Activated T-cell treated with anti-CD3 and anti-CD28 coated beads for 48 hours (primary cell): ENCODE measurements around the gene ARHGAP15.

Experiments used
- DNase-seq: peaks from one replicate; pipeline ENCODE4 v3.0.0-alpha.2; 2020; ENCODE audit warnings: low read depth

ARHGAP15 gene

GRCh38 chr2:143584936-143585335 is 455.7 kb downstream of the ARHGAP15 start:
- DNase-seq, result no peak

- DNase-seq, result no peak
Measured at GRCh38 chr2:143586119-143586518, 456.9 kb downstream of the ARHGAP15 start.

- no peak for DNase-seq
Measured at GRCh38 chr2:143588746-143589145, 459.5 kb downstream of the ARHGAP15 start.

- no peak for DNase-seq
Measured at GRCh38 chr2:143594161-143594560, 464.9 kb downstream of the ARHGAP15 start.

- no peak for DNase-seq
Measured at GRCh38 chr2:143594745-143595144, 465.5 kb downstream of the ARHGAP15 start.

GRCh38 chr2:143600116-143600515 is 470.9 kb downstream of the ARHGAP15 start:
- DNase-seq, result no peak

- no peak for DNase-seq
Measured at GRCh38 chr2:143601828-143602227, 472.6 kb downstream of the ARHGAP15 start.

GRCh38 chr2:143603035-143603655 is 473.9 kb downstream of the ARHGAP15 start:
- DNase-seq, result no peak

GRCh38 chr2:143603846-143604565 is 474.8 kb downstream of the ARHGAP15 start:
- no peak for DNase-seq

- DNase-seq, result no peak
Measured at GRCh38 chr2:143604566-143604959, 475.3 kb downstream of the ARHGAP15 start.

GRCh38 chr2:143607231-143608062 is 478.2 kb downstream of the ARHGAP15 start:
- DNase-seq, result no peak

GRCh38 chr2:143608063-143608423 is 478.8 kb downstream of the ARHGAP15 start:
- no peak for DNase-seq

- DNase-seq, result no peak
Measured at GRCh38 chr2:143608758-143609157, 479.5 kb downstream of the ARHGAP15 start.

GRCh38 chr2:143611336-143611735 is 482.1 kb downstream of the ARHGAP15 start:
- DNase-seq, result no peak

GRCh38 chr2:143615562-143615961 is 486.3 kb downstream of the ARHGAP15 start:
- no peak for DNase-seq

GRCh38 chr2:143616452-143616851 is 487.2 kb downstream of the ARHGAP15 start:
- DNase-seq, result no peak

GRCh38 chr2:143617803-143618415 is 488.7 kb downstream of the ARHGAP15 start:
- DNase-seq, result no peak

- DNase-seq, result no peak
Measured at GRCh38 chr2:143622106-143622505, 492.9 kb downstream of the ARHGAP15 start.

GRCh38 chr2:143623231-143623908 is 494.2 kb downstream of the ARHGAP15 start:
- DNase-seq, result no peak

- no peak for DNase-seq
Measured at GRCh38 chr2:143623909-143624260, 494.7 kb downstream of the ARHGAP15 start.

GRCh38 chr2:143629340-143629739 is 500.1 kb downstream of the ARHGAP15 start:
- no peak for DNase-seq

GRCh38 chr2:143632751-143633374 is 503.6 kb downstream of the ARHGAP15 start:
- DNase-seq, result no peak
